Testis (tissue), 2 donors: Measurements from ENCODE around the gene NCBP1.

Source experiments
- CTCF ChIP-seq, 3 experiments: fragments of 450-650 bp in 2 of 3; fragments of 200-600 bp in 1 of 3; sonication (generic) in 1 of 3; IDR thresholded peaks; one replicate each; pipeline ENCODE4 v1.5.1; 2016 to 2019; ENCODE audit warnings: antibody characterized with exemption in 3 of 3, mild to moderate bottlenecking in 2 of 3, moderate library complexity in 1 of 3
- POLR2A ChIP-seq: fragments of 450-650 bp; IDR thresholded peaks from one replicate; pipeline ENCODE4 v1.6.1; 2017; ENCODE audit warnings: antibody characterized with exemption, mild to moderate bottlenecking, moderate library complexity

DNA sequence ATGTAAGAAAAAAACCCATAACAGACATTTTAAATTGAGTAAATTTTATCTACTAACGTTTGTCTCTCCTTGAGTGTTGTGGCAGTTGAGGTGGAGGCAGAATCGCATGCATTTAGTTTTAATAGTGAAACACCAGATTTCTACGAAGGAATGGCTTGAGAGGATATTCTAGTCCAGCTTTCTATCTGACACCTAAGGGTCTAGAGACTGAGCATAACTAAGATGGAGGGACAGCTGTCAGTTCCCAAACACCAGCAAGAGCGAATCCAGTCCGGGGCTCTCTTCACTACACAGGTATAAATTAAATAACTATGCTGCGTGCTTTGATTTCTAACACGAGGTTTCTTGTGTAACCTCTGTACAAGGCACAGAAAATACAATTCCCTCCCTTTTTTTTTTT is 1.4 kb downstream of the NCBP1 start:
- no peak for TF ChIP-seq CTCF (IDR thresholded peaks at IDR 0.05)
- no peak for TF ChIP-seq POLR2A
